GM12864 (cell line): Measurements from ENCODE around the gene PCDHGA5.

Experiments
- DNase-seq: peaks from one replicate; pipeline ENCODE4 v3.0.0-alpha.2; 2011; ENCODE audit warnings: low read depth
- H3K4me3 ChIP-seq: 2 replicates; pipeline ENCODE4 v1.5.1; 2011; ENCODE audit warnings: mild to moderate bottlenecking, low read depth, low read length, control low read depth
- CTCF ChIP-seq: IDR thresholded peaks from 2 replicates; pipeline ENCODE4 v1.5.1; 2011; ENCODE audit warnings: low read depth, mild to moderate bottlenecking, moderate library complexity, low read length, control low read depth, inconsistent platforms; ENCODE audit errors: missing control alignments

PCDHGA5 gene

GRCh38 chr5:141366016-141366896 lies 2.3 kb downstream of the PCDHGA5 start:
- DNase-seq, result no peak
- H3K4me3 ChIP-seq, result no peak overlapping the region
- no peak for TF ChIP-seq CTCF

- peak; percentile 72 for TF ChIP-seq CTCF
- peak; percentile 60 for DNase-seq
- H3K4me3 ChIP-seq, result peak within 1 kb of the TSS; percentile 58
These were observed 6.3 kb downstream of the PCDHGA5 start, which contains the start of gene PCDHGB3 for GRCh38 chr5:141369994-141370848. Gene PCDHGB3, plus strand, starts transcription at chr5:141370242. Its CDS starts 153 bp downstream, at chr5:141370395.

- TF ChIP-seq CTCF, result no peak
- no peak overlapping the region for H3K4me3 ChIP-seq
- DNase-seq, result no peak
These were observed 7.9 kb downstream of the PCDHGA5 start for GRCh38 chr5:141371572-141372475.

GRCh38 chr5:141373673-141374317 lies 9.8 kb downstream of the PCDHGA5 start, which contains the start of gene PCDHGA6:
Gene PCDHGA6, plus strand, starts transcription at chr5:141373891. Its CDS starts 193 bp downstream, at chr5:141374084.
- no peak for DNase-seq
- TF ChIP-seq CTCF, result peak; percentile 23
- H3K4me3 ChIP-seq, result no peak within 1 kb of the TSS

GRCh38 chr5:141374627-141375026 lies 10.7 kb downstream of the PCDHGA5 start:
- DNase-seq, result no peak
- no peak overlapping the region for H3K4me3 ChIP-seq
- no peak for TF ChIP-seq CTCF
